Measurements from ENCODE around the gene FAM81B. TPM values are rescaled to one million over a fixed set of nuclear protein-coding genes. Genes with fewer than 3 reads are reported as not detected.

The FAM81B gene
- total and polyA plus RNA-seq, 2 of the 4 experiments (the other 2 are of a cell fraction), result not detected

- BruUV-seq (replicated peaks), result no TSS peak
Measured at GRCh38 chr5:95406426-95407090, 15.4 kb downstream of the FAM81B start.

More at GRCh38 chr5:95406426-95407090, 15.4 kb downstream of the FAM81B start:
- Histone ChIP-seq H4K20me1 (ENCODE audit: insufficient read depth, low read length) (no peaks in the 10 kb centered on the region), H3K14ac (replicated peaks; ENCODE audit: low read depth, low read length) (no peak overlapping the region), H2AK5ac (ENCODE audit: low read depth, low read length) (no peak overlapping the region), H2BK20ac (ENCODE audit: low read depth, low read length) (no peak overlapping the region), H2BK15ac (ENCODE audit: low read depth, low read length) (no peak overlapping the region), H3K4me3 (ENCODE audit: insufficient read depth, low read depth, low read length) (no peak overlapping the region), H3K18ac (ENCODE audit: low read depth, low read length) (no peak overlapping the region), H4K5ac (ENCODE audit: low read depth, low read length) (no peak overlapping the region), H3K9me3 (ENCODE audit: control insufficient read depth, insufficient read depth, low read length) (no peaks in the 10 kb centered on the region), H3K9ac (ENCODE audit: low read depth, low read length) (no peak overlapping the region), H3K4ac (ENCODE audit: low read depth, low read length) (no peak overlapping the region), H2BK5ac (ENCODE audit: low read depth, low read length, poor library complexity, severe bottlenecking) (no peak overlapping the region), H3K79me1 (ENCODE audit: low read depth in 1 of 2, low read length in 2 of 2) (no peaks in the 10 kb centered on the region), H2BK120ac (ENCODE audit: low read depth, low read length) (no peak overlapping the region), H3K9me1 (ENCODE audit: insufficient read depth, low read length) (no peaks in the 10 kb centered on the region), H2AK9ac (replicated peaks; ENCODE audit: low read depth, low read length, poor library complexity) (no peak overlapping the region), H3K27ac (ENCODE audit: insufficient read depth, low read length) (no peak overlapping the region), H3K27me3 (ENCODE audit: control insufficient read depth, insufficient read depth, low read length) (no peaks in the 10 kb centered on the region; the same call in 1 of the 2 replicates), H4K8ac (ENCODE audit: low read depth in 2 of 2, low read length in 2 of 2) (no peak overlapping the region), H3K4me1 (ENCODE audit: control insufficient read depth, insufficient read depth, low read length) (no peaks in the 10 kb centered on the region), H4K91ac (ENCODE audit: insufficient read depth, low read depth, low read length) (no peak overlapping the region), H3K4me2 (ENCODE audit: low read depth, low read length) (no peak overlapping the region), H3K36me3 (ENCODE audit: control insufficient read depth, insufficient read depth, low read length) (no peaks in the 10 kb centered on the region), H3K56ac (ENCODE audit: extremely low read depth, insufficient read depth, low read length) (no peak overlapping the region), H3K23ac (ENCODE audit: low read depth, low read length) (no peak overlapping the region), H2AFZ (replicated peaks; ENCODE audit: low read length, poor library complexity) (no peak overlapping the region)
- in situ Hi-C loops (cut with MboI; ENCODE audit: low sequenced_read_pairs) (no loop called here), intact Hi-C loops (cut with micrococcal nuclease) (no loop called here), dilution Hi-C loops (cut with HindIII; ENCODE audit: low sequenced_read_pairs, unreplicated experiment) (no loop called here)
- no peak for ATAC-seq (ENCODE audit: low read depth)
- ChIA-PET CTCF (no interaction called here), POLR2A (ENCODE audit: unreplicated experiment) (no interaction called here)
- no CpG with 5 or more reads among the region's 5 CpGs for WGBS, 2 experiments (ENCODE audit: extremely low coverage in 2 of 2, insufficient read length in 1 of 2)
- DNase-seq, result no peak
- no peak for TF ChIP-seq MAZ (IDR thresholded peaks at IDR 0.05; ENCODE audit: borderline replicate concordance, low read depth, low read length)
- no peak for TF ChIP-seq BHLHE40 (IDR thresholded peaks at IDR 0.05; ENCODE audit: low read depth, low read length)
- no peak for TF ChIP-seq CEBPB (IDR thresholded peaks at IDR 0.05; ENCODE audit: low read depth, low read length)
- TF ChIP-seq RCOR1 (IDR thresholded peaks at IDR 0.05; ENCODE audit: insufficient replicate concordance, low read length), result no peak
- TF ChIP-seq NFE2L2 (IDR thresholded peaks at IDR 0.05; ENCODE audit: low read depth, low read length), result no peak
- no peak for TF ChIP-seq POLR2A (IDR thresholded peaks at IDR 0.05; ENCODE audit: low read depth, low read length)
- TF ChIP-seq, protein P1, sequence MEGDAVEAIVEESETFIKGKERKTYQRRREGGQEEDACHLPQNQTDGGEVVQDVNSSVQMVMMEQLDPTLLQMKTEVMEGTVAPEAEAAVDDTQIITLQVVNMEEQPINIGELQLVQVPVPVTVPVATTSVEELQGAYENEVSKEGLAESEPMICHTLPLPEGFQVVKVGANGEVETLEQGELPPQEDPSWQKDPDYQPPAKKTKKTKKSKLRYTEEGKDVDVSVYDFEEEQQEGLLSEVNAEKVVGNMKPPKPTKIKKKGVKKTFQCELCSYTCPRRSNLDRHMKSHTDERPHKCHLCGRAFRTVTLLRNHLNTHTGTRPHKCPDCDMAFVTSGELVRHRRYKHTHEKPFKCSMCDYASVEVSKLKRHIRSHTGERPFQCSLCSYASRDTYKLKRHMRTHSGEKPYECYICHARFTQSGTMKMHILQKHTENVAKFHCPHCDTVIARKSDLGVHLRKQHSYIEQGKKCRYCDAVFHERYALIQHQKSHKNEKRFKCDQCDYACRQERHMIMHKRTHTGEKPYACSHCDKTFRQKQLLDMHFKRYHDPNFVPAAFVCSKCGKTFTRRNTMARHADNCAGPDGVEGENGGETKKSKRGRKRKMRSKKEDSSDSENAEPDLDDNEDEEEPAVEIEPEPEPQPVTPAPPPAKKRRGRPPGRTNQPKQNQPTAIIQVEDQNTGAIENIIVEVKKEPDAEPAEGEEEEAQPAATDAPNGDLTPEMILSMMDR (conservative IDR thresholded peaks at IDR 0.05; ENCODE audit: low read depth, low read length), result no peak
- TF ChIP-seq RAD21 (IDR thresholded peaks at IDR 0.05; ENCODE audit: low read length), result no peak
- no peak for TF ChIP-seq ELK1 (IDR thresholded peaks at IDR 0.05; ENCODE audit: borderline replicate concordance, low read depth, low read length)
- no peak for TF ChIP-seq FOS (IDR thresholded peaks at IDR 0.05; ENCODE audit: low read depth, low read length)

Measured in IMR-90 (cell line).